Muscle of leg (tissue), 11 donors: Measurements from ENCODE around the gene AMER1. TPM values are rescaled to one million over a fixed set of nuclear protein-coding genes. Genes with fewer than 3 reads are reported as not detected.

Source experiments
- DNase-seq: peaks from one replicate; pipeline ENCODE4 v3.0.0; 2013
- H3K27ac ChIP-seq: one replicate; pipeline ENCODE4 v1.5.1; 2013; ENCODE audit warnings: mild to moderate bottlenecking, low read length, control low read depth
- H3K27me3 ChIP-seq: one replicate; pipeline ENCODE4 v1.6.1; 2013; ENCODE audit warnings: low read length; ENCODE audit not compliant: control insufficient read depth, insufficient read depth
- H3K36me3 ChIP-seq: one replicate; pipeline ENCODE4 v1.6.1; 2013; ENCODE audit warnings: low read length; ENCODE audit not compliant: control insufficient read depth, insufficient read depth
- H3K4me1 ChIP-seq: one replicate; pipeline ENCODE4 v1.6.1; 2013; ENCODE audit warnings: low read length; ENCODE audit not compliant: control insufficient read depth, insufficient read depth
- H3K4me3 ChIP-seq: one replicate; pipeline ENCODE4 v1.5.1; 2013; ENCODE audit warnings: low read length, control low read depth
- H3K9me3 ChIP-seq: replicated peaks from 2 replicates; pipeline ENCODE4 v1.6.1; 2013; ENCODE audit warnings: low read depth, low read length; ENCODE audit not compliant: control insufficient read depth
- WGBS: methylation state at CpG from one replicate; pipeline ENCODE4 v1.1.5; 2013; ENCODE audit warnings: missing lambda C conversion rate; ENCODE audit not compliant: insufficient coverage; 5-methylcytosine and 5-hydroxymethylcytosine counted together
- polyA plus RNA-seq, 8 donors: library from polyadenylated mRNA; unstranded; fragments of 120-200 nt; gene quantifications; one replicate each; pipeline versions ENCODE4 v1.2.1 to v1.2.3, GENCODE V29; 2013; ENCODE audit warnings: inconsistent platforms in 1 of 8, low replicate concordance in 1 of 8; ENCODE audit not compliant: insufficient read length in 8 of 8, insufficient read depth in 1 of 8
- total RNA-seq: library from RNA; stranded (reverse); fragments of 120-200 nt; gene quantifications from one replicate; pipeline ENCODE4 v1.2.4, GENCODE V29; 2013

Gene AMER1
- total and polyA plus RNA-seq, 9 donors = 5.2 to 6.9 (median 6.2) TPM

- Histone ChIP-seq H3K4me1 (peaks cover 31% of the 10 kb centered on the region), H3K27ac (peak overlapping the region; percentile 91), H3K9me3 (no peaks in the 10 kb centered on the region), H3K27me3 (no peaks in the 10 kb centered on the region), H3K36me3 (no peaks in the 10 kb centered on the region), H3K4me3 (peak overlapping the region; percentile 52)
- DNase-seq = peak; percentile 10
- 55% methylated on average over 20 of the region's 23 CpGs for WGBS
Measured at GRCh38 chrX:64204252-64204651, 1.3 kb downstream of the AMER1 start.

GRCh38 chrX:64202808-64203325 is 2.6 kb downstream of the AMER1 start:
- no peaks in the 10 kb centered on the region for H3K36me3 ChIP-seq
- no peaks in the 10 kb centered on the region for H3K9me3 ChIP-seq
- H3K4me1 ChIP-seq = peaks cover 31% of the 10 kb centered on the region
- no peak for DNase-seq
- no peaks in the 10 kb centered on the region for H3K27me3 ChIP-seq
- 66% methylated on average over 2 of the region's 2 CpGs for WGBS
- no peak overlapping the region for H3K27ac ChIP-seq
- H3K4me3 ChIP-seq = no peak overlapping the region

- H3K4me3 ChIP-seq = no peak overlapping the region
- no peak overlapping the region for H3K27ac ChIP-seq
- H3K9me3 ChIP-seq = no peaks in the 10 kb centered on the region
- H3K4me1 ChIP-seq = peaks cover 14% of the 10 kb centered on the region
- peaks cover 5% of the 10 kb centered on the region for H3K36me3 ChIP-seq
- no peaks in the 10 kb centered on the region for H3K27me3 ChIP-seq
- no peak for DNase-seq
Measured at GRCh38 chrX:64198036-64198435, 7.5 kb downstream of the AMER1 start.

GRCh38 chrX:64196606-64197005 is 8.9 kb downstream of the AMER1 start:
- Histone ChIP-seq H3K9me3 (no peaks in the 10 kb centered on the region), H3K36me3 (peaks cover 14% of the 10 kb centered on the region), H3K4me3 (no peak overlapping the region), H3K4me1 (peaks cover 5% of the 10 kb centered on the region), H3K27ac (no peak overlapping the region), H3K27me3 (no peaks in the 10 kb centered on the region)
- DNase-seq = no peak
- WGBS = no CpG with 5 or more reads among the region's 3 CpGs

- DNase-seq = no peak
- no peak overlapping the region for H3K4me3 ChIP-seq
- peaks cover 22% of the 10 kb centered on the region for H3K36me3 ChIP-seq
- H3K9me3 ChIP-seq = no peaks in the 10 kb centered on the region
- no peak overlapping the region for H3K27ac ChIP-seq
- peaks cover 5% of the 10 kb centered on the region for H3K4me1 ChIP-seq
- WGBS = no CpG with 5 or more reads among the region's 1 CpG
- H3K27me3 ChIP-seq = no peaks in the 10 kb centered on the region
Measured at GRCh38 chrX:64195862-64196261, 9.6 kb downstream of the AMER1 start.

- WGBS = 73% methylated on average over 5 of the region's 5 CpGs
Measured at GRCh38 chrX:64192673-64193072, 12.8 kb downstream of the AMER1 start.

GRCh38 chrX:64192040-64192439 is 13.5 kb downstream of the AMER1 start:
- Histone ChIP-seq H3K27ac (no peak overlapping the region), H3K9me3 (no peaks in the 10 kb centered on the region), H3K27me3 (no peaks in the 10 kb centered on the region), H3K4me3 (no peak overlapping the region), H3K36me3 (peaks cover 32% of the 10 kb centered on the region), H3K4me1 (peaks cover 3% of the 10 kb centered on the region)
- 86% methylated on average over 3 of the region's 3 CpGs for WGBS
- no peak for DNase-seq

More at GRCh38 chrX:64192673-64193072, 12.8 kb downstream of the AMER1 start:
- DNase-seq = no peak
- peaks cover 29% of the 10 kb centered on the region for H3K36me3 ChIP-seq
- H3K4me1 ChIP-seq = peaks cover 3% of the 10 kb centered on the region
- H3K27ac ChIP-seq = no peak overlapping the region
- no peak overlapping the region for H3K4me3 ChIP-seq
- no peaks in the 10 kb centered on the region for H3K27me3 ChIP-seq
- no peaks in the 10 kb centered on the region for H3K9me3 ChIP-seq

- no peak for DNase-seq
- H3K27me3 ChIP-seq = no peaks in the 10 kb centered on the region
- H3K4me1 ChIP-seq = peaks cover 3% of the 10 kb centered on the region
- no peaks in the 10 kb centered on the region for H3K9me3 ChIP-seq
- WGBS = 83% methylated on average over 15 of the region's 19 CpGs
- no peak overlapping the region for H3K4me3 ChIP-seq
- peaks cover 27% of the 10 kb centered on the region for H3K36me3 ChIP-seq
- H3K27ac ChIP-seq = no peak overlapping the region
Measured at GRCh38 chrX:64191281-64192010, 14.1 kb downstream of the AMER1 start.

GRCh38 chrX:64190136-64190740 is 15.3 kb downstream of the AMER1 start:
- Histone ChIP-seq H3K27me3 (no peaks in the 10 kb centered on the region), H3K4me3 (no peak overlapping the region), H3K36me3 (peaks cover 27% of the 10 kb centered on the region), H3K27ac (no peak overlapping the region), H3K9me3 (no peaks in the 10 kb centered on the region), H3K4me1 (peaks cover 3% of the 10 kb centered on the region)
- no peak for DNase-seq
- WGBS = 73% methylated on average over 6 of the region's 10 CpGs

- DNase-seq = no peak
- no peaks in the 10 kb centered on the region for H3K9me3 ChIP-seq
- H3K4me3 ChIP-seq = no peak overlapping the region
- H3K4me1 ChIP-seq = no peaks in the 10 kb centered on the region
- peaks cover 27% of the 10 kb centered on the region for H3K36me3 ChIP-seq
- H3K27ac ChIP-seq = no peak overlapping the region
- WGBS = no CpG with 5 or more reads among the region's 3 CpGs
- no peaks in the 10 kb centered on the region for H3K27me3 ChIP-seq
Measured at GRCh38 chrX:64188901-64189300, 16.6 kb downstream of the AMER1 start.
